Fibroblast of skin of left quadriceps (primary cell): ENCODE measurements around the gene ZNF735.
"Not testable (repeated sequence)": the region's sequence is repeated elsewhere in the genome, so short reads cannot be mapped to it uniquely, and the experiment has no call there.

Source experiments
- DNase-seq, 2 experiments: peaks; one replicate each; pipeline ENCODE4 v3.0.0-alpha.2; 2013; ENCODE audit warnings: low read depth in 2 of 2

Gene ZNF735

GRCh38 chr7:64206903-64207302 is at the start of gene ZNF735:
ZNF735 (plus strand) TSS chr7:64207203; CDS start chr7:64207203, 0 bp downstream.
- no peak for DNase-seq

- DNase-seq: not testable (repeated sequence)
Measured at GRCh38 chr7:64170974-64171373, 36.0 kb upstream of the ZNF735 start.

GRCh38 chr7:64174328-64174727 is 32.7 kb upstream of the ZNF735 start:
- no peak for DNase-seq

GRCh38 chr7:64174941-64175340 is 32.1 kb upstream of the ZNF735 start:
- no peak for DNase-seq

GRCh38 chr7:64180989-64181388 is 26.0 kb upstream of the ZNF735 start:
- no peak for DNase-seq

GRCh38 chr7:64181586-64181985 is 25.4 kb upstream of the ZNF735 start:
- no peak for DNase-seq

- DNase-seq: no peak
Measured at GRCh38 chr7:64182036-64182790, 24.8 kb upstream of the ZNF735 start.

- DNase-seq: no peak
Measured at GRCh38 chr7:64183126-64183742, 23.8 kb upstream of the ZNF735 start.

- no peak for DNase-seq
Measured at GRCh38 chr7:64183827-64184372, 23.1 kb upstream of the ZNF735 start.

GRCh38 chr7:64184376-64184775 is 22.6 kb upstream of the ZNF735 start:
- DNase-seq: no peak

- DNase-seq: no peak
Measured at GRCh38 chr7:64187408-64187807, 19.6 kb upstream of the ZNF735 start.

- no peak for DNase-seq
Measured at GRCh38 chr7:64192148-64192704, 14.8 kb upstream of the ZNF735 start.

GRCh38 chr7:64192775-64193174 is 14.2 kb upstream of the ZNF735 start:
- no peak for DNase-seq

- DNase-seq: not testable (repeated sequence)
Measured at GRCh38 chr7:64219710-64220298, 12.8 kb downstream of the ZNF735 start.

GRCh38 chr7:64223366-64223765 is 16.4 kb downstream of the ZNF735 start:
- DNase-seq: no peak

- not testable (repeated sequence) for DNase-seq
Measured at GRCh38 chr7:64228174-64228573, 21.2 kb downstream of the ZNF735 start, which contains the start of gene ZNF679. ZNF679 (plus strand) TSS chr7:64228474; CDS start chr7:64249118, 20,644 bp downstream.

GRCh38 chr7:64266341-64266919 is 59.4 kb downstream of the ZNF735 start:
- no peak for DNase-seq
